ENCODE measurements around the gene CLRN2.

CLRN2 gene

GRCh38 chr4:17514865-17515264 is at the start of gene CLRN2:
CLRN2 (plus strand) TSS chr4:17515165; CDS start chr4:17515267, 102 bp downstream.
- DNase-seq (ENCODE audit: low read depth) = no peak

GRCh38 chr4:17468619-17469221 is 46.2 kb upstream of the CLRN2 start:
- no peak for DNase-seq (ENCODE audit: low read depth)

GRCh38 chr4:17469931-17470674 is 44.9 kb upstream of the CLRN2 start:
- DNase-seq (ENCODE audit: low read depth) = no peak

- no peak for DNase-seq (ENCODE audit: low read depth)
These were observed 39.5 kb upstream of the CLRN2 start for GRCh38 chr4:17475481-17475880.

- no peak for DNase-seq (ENCODE audit: low read depth)
These were observed 38.1 kb upstream of the CLRN2 start for GRCh38 chr4:17476853-17477252.

GRCh38 chr4:17477774-17478472 is 37.0 kb upstream of the CLRN2 start:
- DNase-seq (ENCODE audit: low read depth) = no peak

- no peak for DNase-seq (ENCODE audit: low read depth)
These were observed 34.6 kb upstream of the CLRN2 start for GRCh38 chr4:17480210-17480927.

GRCh38 chr4:17480955-17481354 is 34.0 kb upstream of the CLRN2 start:
- no peak for DNase-seq (ENCODE audit: low read depth)

GRCh38 chr4:17482716-17483115 is 32.2 kb upstream of the CLRN2 start:
- no peak for DNase-seq (ENCODE audit: low read depth)

GRCh38 chr4:17489123-17489522 is 25.8 kb upstream of the CLRN2 start:
- no peak for DNase-seq (ENCODE audit: low read depth)

- DNase-seq (ENCODE audit: low read depth) = no peak
These were observed 25.2 kb upstream of the CLRN2 start for GRCh38 chr4:17489721-17490120.

GRCh38 chr4:17490575-17491059 is 24.3 kb upstream of the CLRN2 start:
- no peak for DNase-seq (ENCODE audit: low read depth)

- no peak for DNase-seq (ENCODE audit: low read depth)
These were observed 23.8 kb upstream of the CLRN2 start for GRCh38 chr4:17491196-17491595.

GRCh38 chr4:17492058-17492741 is 22.8 kb upstream of the CLRN2 start:
- DNase-seq (ENCODE audit: low read depth) = no peak

GRCh38 chr4:17492876-17493275 is 22.1 kb upstream of the CLRN2 start:
- DNase-seq (ENCODE audit: low read depth) = no peak

GRCh38 chr4:17493619-17494018 is 21.3 kb upstream of the CLRN2 start:
- DNase-seq (ENCODE audit: low read depth) = no peak

- no peak for DNase-seq (ENCODE audit: low read depth)
These were observed 20.4 kb upstream of the CLRN2 start for GRCh38 chr4:17494258-17495190.

- DNase-seq (ENCODE audit: low read depth) = no peak
These were observed 17.0 kb upstream of the CLRN2 start for GRCh38 chr4:17497890-17498523.

GRCh38 chr4:17500574-17500973 is 14.4 kb upstream of the CLRN2 start:
- no peak for DNase-seq (ENCODE audit: low read depth)

- DNase-seq (ENCODE audit: low read depth) = no peak
These were observed 12.2 kb upstream of the CLRN2 start for GRCh38 chr4:17502756-17503155.
